Adrenal gland (tissue), 5 donors: Measurements from ENCODE around the gene IKZF3.

Experiments
- POLR2A ChIP-seq, 2 donors: fragments of 450-650 bp; IDR thresholded peaks; one replicate each; pipeline ENCODE4 v1.6.1; 2017; ENCODE audit warnings: antibody characterized with exemption in 2 of 2, mild to moderate bottlenecking in 2 of 2, moderate library complexity in 1 of 2
- TF ChIP-seq, protein P1 (sequence below), 6 experiments: fragments of 450-650 bp in 4 of 6; fragments of 200-600 bp in 2 of 6; sonication (generic) in 1 of 6; IDR thresholded peaks; 1 replicate in 5 of 6; 2 replicates in 1 of 6; pipeline versions ENCODE4 v1.5.1 to v1.8.0; 2016 to 2021; ENCODE audit warnings: antibody characterized with exemption in 6 of 6, mild to moderate bottlenecking in 2 of 6, moderate library complexity in 1 of 6
- donor health status: DM: no; HTN: no; CAD: no.

DNA sequence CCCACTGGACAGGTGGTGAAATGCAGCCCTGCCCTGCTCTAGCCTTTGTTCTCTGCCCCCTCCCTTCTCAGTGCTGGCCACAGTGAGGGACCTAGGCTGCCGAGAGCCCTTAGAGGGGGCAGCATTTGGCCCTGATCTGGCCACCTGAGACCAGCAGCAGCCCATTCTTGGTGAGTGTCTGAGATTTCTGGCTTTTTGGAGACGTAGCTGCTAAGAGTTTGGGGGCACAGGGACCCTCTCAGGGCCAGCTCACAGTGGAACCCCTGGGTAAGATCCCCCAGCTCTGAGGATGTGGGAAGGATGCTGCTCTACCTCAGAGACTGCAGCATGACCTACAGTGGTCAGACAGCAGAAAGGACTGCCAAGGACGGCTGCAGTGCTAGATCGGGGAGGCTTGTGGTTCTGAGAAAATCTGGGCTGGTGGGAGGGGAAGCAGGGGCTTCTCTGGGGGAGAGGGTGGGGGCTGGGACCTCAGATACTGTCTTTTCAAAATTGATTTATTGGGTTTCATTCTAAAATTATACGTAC is 113.0 kb downstream of the IKZF3 start:
- TF ChIP-seq, protein P1, sequence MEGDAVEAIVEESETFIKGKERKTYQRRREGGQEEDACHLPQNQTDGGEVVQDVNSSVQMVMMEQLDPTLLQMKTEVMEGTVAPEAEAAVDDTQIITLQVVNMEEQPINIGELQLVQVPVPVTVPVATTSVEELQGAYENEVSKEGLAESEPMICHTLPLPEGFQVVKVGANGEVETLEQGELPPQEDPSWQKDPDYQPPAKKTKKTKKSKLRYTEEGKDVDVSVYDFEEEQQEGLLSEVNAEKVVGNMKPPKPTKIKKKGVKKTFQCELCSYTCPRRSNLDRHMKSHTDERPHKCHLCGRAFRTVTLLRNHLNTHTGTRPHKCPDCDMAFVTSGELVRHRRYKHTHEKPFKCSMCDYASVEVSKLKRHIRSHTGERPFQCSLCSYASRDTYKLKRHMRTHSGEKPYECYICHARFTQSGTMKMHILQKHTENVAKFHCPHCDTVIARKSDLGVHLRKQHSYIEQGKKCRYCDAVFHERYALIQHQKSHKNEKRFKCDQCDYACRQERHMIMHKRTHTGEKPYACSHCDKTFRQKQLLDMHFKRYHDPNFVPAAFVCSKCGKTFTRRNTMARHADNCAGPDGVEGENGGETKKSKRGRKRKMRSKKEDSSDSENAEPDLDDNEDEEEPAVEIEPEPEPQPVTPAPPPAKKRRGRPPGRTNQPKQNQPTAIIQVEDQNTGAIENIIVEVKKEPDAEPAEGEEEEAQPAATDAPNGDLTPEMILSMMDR (IDR thresholded peaks at IDR 0.05): no peak
- no peak for TF ChIP-seq POLR2A (IDR thresholded peaks at IDR 0.05)
